ENCODE results near the gene USO1. TPM values are rescaled to one million over a fixed set of nuclear protein-coding genes. Genes with fewer than 3 reads are reported as not detected.

Gene USO1
- total RNA-seq, 6 donors from 2014 or later = 23.7 to 111 (median 54.3) TPM

DNA sequence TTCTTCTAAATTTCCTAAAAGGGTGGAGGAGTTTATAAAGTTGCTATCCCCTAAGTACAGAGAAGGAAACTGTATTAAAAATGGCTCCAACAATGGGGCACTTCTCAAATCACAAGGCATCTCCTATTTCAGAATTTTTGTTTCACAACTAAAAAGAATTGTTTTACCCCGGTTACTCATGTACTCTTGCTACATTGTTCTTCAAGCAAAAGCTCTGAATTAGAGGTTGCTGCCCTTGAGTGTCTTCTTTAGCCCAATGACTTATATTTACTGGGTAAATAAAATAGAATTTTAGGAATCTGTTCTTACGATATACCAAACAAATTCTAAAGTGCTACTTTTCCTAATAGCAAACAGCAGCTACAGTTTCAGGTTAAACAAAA is 110.4 kb downstream of the USO1 start:
- H3K36me3 ChIP-seq = no peaks in the 10 kb centered on the region
- DNase-seq (no peak), ATAC-seq (ENCODE audit: low FRiP score in 2 of 2) (no peak)
- no peak overlapping the region for H3K4me3 ChIP-seq
- 65 to 72% methylated on average over 2 of the region's 2 CpGs for WGBS, 2 donors
- H3K9me3 ChIP-seq = no peaks in the 10 kb centered on the region
- H3K27ac ChIP-seq = no peak overlapping the region
- H3K4me1 ChIP-seq = no peaks in the 10 kb centered on the region
- TF ChIP-seq POLR2AphosphoS5 (IDR thresholded peaks at IDR 0.05) = no peak
- no peak for TF ChIP-seq POLR2A (IDR thresholded peaks at IDR 0.05)
- TF ChIP-seq EP300 (IDR thresholded peaks at IDR 0.05) = no peak
- TF ChIP-seq, protein P1, sequence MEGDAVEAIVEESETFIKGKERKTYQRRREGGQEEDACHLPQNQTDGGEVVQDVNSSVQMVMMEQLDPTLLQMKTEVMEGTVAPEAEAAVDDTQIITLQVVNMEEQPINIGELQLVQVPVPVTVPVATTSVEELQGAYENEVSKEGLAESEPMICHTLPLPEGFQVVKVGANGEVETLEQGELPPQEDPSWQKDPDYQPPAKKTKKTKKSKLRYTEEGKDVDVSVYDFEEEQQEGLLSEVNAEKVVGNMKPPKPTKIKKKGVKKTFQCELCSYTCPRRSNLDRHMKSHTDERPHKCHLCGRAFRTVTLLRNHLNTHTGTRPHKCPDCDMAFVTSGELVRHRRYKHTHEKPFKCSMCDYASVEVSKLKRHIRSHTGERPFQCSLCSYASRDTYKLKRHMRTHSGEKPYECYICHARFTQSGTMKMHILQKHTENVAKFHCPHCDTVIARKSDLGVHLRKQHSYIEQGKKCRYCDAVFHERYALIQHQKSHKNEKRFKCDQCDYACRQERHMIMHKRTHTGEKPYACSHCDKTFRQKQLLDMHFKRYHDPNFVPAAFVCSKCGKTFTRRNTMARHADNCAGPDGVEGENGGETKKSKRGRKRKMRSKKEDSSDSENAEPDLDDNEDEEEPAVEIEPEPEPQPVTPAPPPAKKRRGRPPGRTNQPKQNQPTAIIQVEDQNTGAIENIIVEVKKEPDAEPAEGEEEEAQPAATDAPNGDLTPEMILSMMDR (IDR thresholded peaks at IDR 0.05) = no peak
- H3K27me3 ChIP-seq = no peaks in the 10 kb centered on the region

DNA sequence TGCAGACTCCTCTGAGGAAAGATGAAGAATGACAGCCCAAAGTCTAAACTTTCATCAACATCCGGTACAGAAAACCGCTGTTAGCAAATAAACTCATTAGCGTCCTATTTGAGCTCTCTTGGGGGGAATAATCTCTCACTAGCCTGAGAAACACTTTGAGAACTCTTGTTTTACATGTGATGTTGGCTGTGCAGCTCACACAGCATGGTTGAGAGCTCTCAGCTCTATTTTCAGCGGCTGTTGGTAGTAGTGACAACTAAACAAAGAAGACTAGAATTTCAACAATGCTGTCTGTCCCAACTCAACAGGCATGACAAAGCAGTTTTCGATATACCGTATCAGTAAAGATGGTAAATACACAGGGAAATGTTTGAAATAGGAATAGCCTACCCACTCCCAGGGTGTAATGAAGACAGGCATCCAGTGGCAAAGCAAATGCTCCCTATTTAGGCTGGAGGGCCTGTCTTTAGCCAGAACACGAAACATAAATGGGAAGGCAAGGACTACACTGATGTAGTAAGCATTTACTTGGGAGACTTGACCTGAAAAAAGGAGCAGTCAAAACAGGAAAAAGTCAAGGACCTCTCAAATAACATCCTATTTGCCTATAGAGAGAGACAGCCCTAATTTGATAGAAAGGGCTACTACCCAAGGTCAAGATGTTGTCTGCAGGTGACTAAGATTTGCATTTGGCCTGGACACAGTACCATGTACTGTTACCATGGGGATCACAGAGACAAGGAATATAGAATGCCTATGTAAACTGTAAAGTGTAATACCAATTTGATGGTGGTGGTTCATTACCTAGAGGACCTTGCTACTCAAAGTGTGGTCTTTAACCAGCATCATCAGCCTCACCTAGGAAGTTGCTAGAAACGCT is 117.5 kb downstream of the USO1 start:
- TF ChIP-seq EP300 (IDR thresholded peaks at IDR 0.05) = no peak
- TF ChIP-seq POLR2A (IDR thresholded peaks at IDR 0.05) = no peak
- TF ChIP-seq POLR2AphosphoS5 (IDR thresholded peaks at IDR 0.05) = no peak
- TF ChIP-seq, protein P1 (IDR thresholded peaks at IDR 0.05) = no peak
- DNase-seq (peak in 1 of 2 donors; percentile 35), ATAC-seq (ENCODE audit: low FRiP score in 2 of 2) (peak in 1 of 2 donors; percentile 25)
- H3K4me3 ChIP-seq = no peak overlapping the region
- 63 to 67% methylated on average over 8 of the region's 8 CpGs for WGBS, 2 donors
- no peaks in the 10 kb centered on the region for H3K9me3 ChIP-seq
- no peaks in the 10 kb centered on the region for H3K36me3 ChIP-seq
- H3K27me3 ChIP-seq = no peaks in the 10 kb centered on the region
- peaks cover 0 to 12% (median 0%) of the 10 kb centered on the region in 4 donors for H3K4me1 ChIP-seq
- H3K27ac ChIP-seq = peak overlapping the region in 1 of 4 donors; percentile 18

DNA sequence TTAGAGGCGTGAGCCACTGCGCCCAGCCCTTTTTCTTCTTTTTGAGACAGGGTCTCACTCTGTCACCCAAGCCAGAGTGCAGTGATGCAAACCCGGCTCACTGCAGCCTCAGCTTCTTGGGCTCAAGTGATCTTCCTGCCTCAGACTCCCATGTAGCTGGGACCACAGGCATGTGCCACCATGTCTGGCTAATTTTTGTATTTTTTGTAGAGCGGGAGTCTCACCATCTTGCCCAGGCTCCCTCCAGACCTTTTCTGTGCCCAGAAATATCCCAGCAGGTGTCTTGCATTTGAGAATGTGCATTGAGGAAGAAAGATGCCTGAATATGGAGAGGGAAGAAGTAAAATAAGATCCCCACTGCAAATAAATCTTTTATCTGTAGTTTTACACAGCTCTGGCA is 119.2 kb downstream of the USO1 start:
- TF ChIP-seq, protein P1 (IDR thresholded peaks at IDR 0.05) = no peak
- no peak for TF ChIP-seq POLR2AphosphoS5 (IDR thresholded peaks at IDR 0.05)
- no peak for TF ChIP-seq POLR2A (IDR thresholded peaks at IDR 0.05)
- no peak for TF ChIP-seq EP300 (IDR thresholded peaks at IDR 0.05)

DNA sequence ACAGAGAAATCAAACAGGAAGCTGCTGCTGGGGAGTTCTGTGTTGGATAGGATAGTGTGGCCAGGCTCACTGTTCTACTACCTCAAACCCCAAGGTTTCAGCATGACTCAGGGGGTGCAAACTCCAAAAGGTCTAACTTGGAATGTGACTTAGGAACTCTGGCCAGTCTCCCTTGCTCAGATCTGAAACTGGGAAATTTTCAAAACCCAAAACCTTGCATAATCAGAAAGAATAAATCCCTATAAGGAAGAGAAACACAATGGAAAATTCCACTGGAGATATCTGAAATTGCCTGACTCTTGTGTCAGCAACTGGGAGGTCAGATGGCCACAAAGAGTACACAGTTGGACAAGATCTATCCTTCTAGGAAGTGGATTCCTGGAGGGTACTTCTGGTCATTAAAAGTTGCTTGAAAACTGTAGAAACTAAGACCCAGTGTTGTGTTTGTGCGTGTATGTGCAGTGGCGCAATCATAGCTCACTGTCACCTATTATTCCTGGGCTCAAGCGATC is 119.8 kb downstream of the USO1 start:
- ATAC-seq (ENCODE audit: low FRiP score in 2 of 2) = peak; percentile 61 to 66
- TF ChIP-seq, protein P1 (IDR thresholded peaks at IDR 0.05) = no peak
- TF ChIP-seq EP300 (IDR thresholded peaks at IDR 0.05) = no peak
- TF ChIP-seq POLR2AphosphoS5 (IDR thresholded peaks at IDR 0.05) = no peak
- TF ChIP-seq POLR2A (IDR thresholded peaks at IDR 0.05) = no peak
- Histone ChIP-seq H3K4me1 (peaks cover 0 to 16% (median 7%) of the 10 kb centered on the region in 4 donors), H3K4me3 (no peak overlapping the region), H3K36me3 (no peaks in the 10 kb centered on the region), H3K27ac (peak overlapping the region in 3 of 4 donors; percentile 27 to 36 (median 33)), H3K9me3 (no peaks in the 10 kb centered on the region), H3K27me3 (no peaks in the 10 kb centered on the region)
- DNase-seq = no peak
- WGBS, 2 donors = 80 to 91% methylated on average over 1 to 3 of the region's 3 CpGs

More for the DNA sequence above, 119.2 kb downstream of the USO1 start:
- ATAC-seq (ENCODE audit: low FRiP score in 2 of 2) (no peak), DNase-seq (no peak)
- Histone ChIP-seq H3K4me3 (no peak overlapping the region), H3K4me1 (peaks cover 0 to 16% (median 7%) of the 10 kb centered on the region in 4 donors), H3K27me3 (no peaks in the 10 kb centered on the region), H3K9me3 (no peaks in the 10 kb centered on the region), H3K36me3 (no peaks in the 10 kb centered on the region), H3K27ac (peak overlapping the region in 3 of 4 donors; percentile 27 to 36 (median 33))
- 93 to 98% methylated on average over 4 of the region's 4 CpGs for whole genome bisulfite sequencing, 2 donors
